Renal pelvis (tissue), 12 donors: ENCODE results near the gene MTRF1. TPM values are rescaled to one million over a fixed set of nuclear protein-coding genes. Genes with fewer than 3 reads are reported as not detected.

Experiments used
- DNase-seq: peaks from one replicate; pipeline ENCODE4 v3.0.0-alpha.2; 2013
- long read RNA-seq, 16 experiments: transcript quantifications; one replicate each; lab custom pipeline, GENCODE V29; 2026
- polyA plus RNA-seq, 3 donors: library from polyadenylated mRNA; unstranded; fragments of 120-200 nt; gene quantifications; one replicate each; pipeline ENCODE4 v1.2.1, GENCODE V29; 2013; ENCODE audit not compliant: insufficient read length in 3 of 3

The MTRF1 gene
- 10 to 100 TPM; 12.9 to 23.8 (median 18.0) TPM for polyA plus RNA-seq
- long read RNA-seq, donor 1, partial matches to known transcripts: 0 of 2 reads
- long read RNA-seq, donor 1, other reads (novel, unspliced or antisense): 0 of 2 reads
- long read RNA-seq, donor 2, partial matches to known transcripts: 0 of 2 reads
- long read RNA-seq, donor 2, other reads (novel, unspliced or antisense): 0 of 2 reads
- long read RNA-seq, donor 3, partial matches to known transcripts: 0 of 2 reads
- long read RNA-seq, donor 3, other reads (novel, unspliced or antisense): 0 of 2 reads
- long read RNA-seq, donor 4, partial matches to known transcripts: 0 of 1 reads
- long read RNA-seq, donor 4, other reads (novel, unspliced or antisense): 0 of 1 reads
- long read RNA-seq, donor 5, partial matches to known transcripts: 0 of 2 reads
- long read RNA-seq, donor 5, other reads (novel, unspliced or antisense): 0 of 2 reads
- long read RNA-seq, donor 6, partial matches to known transcripts: 0 of 2 reads
- long read RNA-seq, donor 6, other reads (novel, unspliced or antisense): 0 of 2 reads
- long read RNA-seq, donor 7, partial matches to known transcripts: 0 of 1 reads
- long read RNA-seq, donor 7, other reads (novel, unspliced or antisense): 0 of 1 reads
- long read RNA-seq, donor 8, partial matches to known transcripts: 0 of 1 reads
- long read RNA-seq, donor 8, other reads (novel, unspliced or antisense): 0 of 1 reads
- long read RNA-seq, donor 9, partial matches to known transcripts: 0 of 2 reads
- long read RNA-seq, donor 9, other reads (novel, unspliced or antisense): 0 of 2 reads
- long read RNA-seq, donor 10, partial matches to known transcripts: 0 of 2 reads
- long read RNA-seq, donor 10, other reads (novel, unspliced or antisense): 0 of 2 reads
- long read RNA-seq, donor 11: 0 reads
- long read RNA-seq, donor 12, partial matches to known transcripts: 8 of 10 reads
- long read RNA-seq, donor 12, other reads (novel, unspliced or antisense): 0 of 10 reads
- long read RNA-seq, donor 13, partial matches to known transcripts: 0 of 1 reads
- long read RNA-seq, donor 13, other reads (novel, unspliced or antisense): 0 of 1 reads
- long read RNA-seq, donor 14: 0 reads
- long read RNA-seq, donor 15, partial matches to known transcripts: 0 of 3 reads
- long read RNA-seq, donor 15, other reads (novel, unspliced or antisense): 0 of 3 reads
- long read RNA-seq, donor 16, partial matches to known transcripts: 0 of 1 reads
- long read RNA-seq, donor 16, other reads (novel, unspliced or antisense): 0 of 1 reads

- peak; percentile 86 for DNase-seq
Measured at GRCh38 chr13:41263261-41263971, at the start of gene MTRF1. Gene MTRF1 (minus strand): TSS chr13:41263576. CDS start chr13:41260907, 2,669 bp downstream.

DNA sequence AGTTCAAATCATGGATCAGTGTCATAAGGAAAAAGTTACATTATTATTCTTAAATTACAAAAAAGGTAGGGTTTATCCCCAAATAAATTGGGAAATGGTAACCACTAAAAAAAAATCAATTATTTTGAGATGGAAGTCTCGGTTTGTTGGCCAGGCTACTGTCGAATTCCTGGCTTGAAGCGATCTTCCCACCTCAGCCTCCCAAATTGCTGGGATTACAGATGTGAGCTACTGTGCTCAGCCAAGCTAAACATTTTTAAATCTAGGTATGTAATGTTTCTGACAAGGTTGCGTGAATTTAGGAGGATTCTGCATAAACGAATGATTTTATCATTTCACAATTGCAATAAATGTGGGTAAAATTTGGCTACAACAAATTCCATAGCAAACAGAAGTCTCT is 49.7 kb upstream of the MTRF1 start:
- no peak for DNase-seq

DNA sequence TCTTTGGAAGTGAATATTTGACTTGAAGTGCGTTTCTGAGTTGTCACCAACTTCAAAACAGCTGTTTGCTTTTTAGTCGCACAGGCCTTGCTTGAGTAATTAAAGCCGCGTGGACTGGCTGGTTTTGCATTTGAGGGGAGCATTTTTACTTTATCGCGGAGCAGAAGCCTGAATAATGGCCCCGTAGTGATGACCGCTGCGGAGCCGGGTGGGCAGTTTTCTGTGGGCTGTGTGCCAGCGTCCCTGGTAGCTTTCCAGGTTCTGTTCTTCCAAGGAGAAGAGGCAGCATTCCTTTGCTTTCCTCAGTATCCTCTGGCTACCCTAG is 48.8 kb upstream of the MTRF1 start:
- DNase-seq: no peak

DNA sequence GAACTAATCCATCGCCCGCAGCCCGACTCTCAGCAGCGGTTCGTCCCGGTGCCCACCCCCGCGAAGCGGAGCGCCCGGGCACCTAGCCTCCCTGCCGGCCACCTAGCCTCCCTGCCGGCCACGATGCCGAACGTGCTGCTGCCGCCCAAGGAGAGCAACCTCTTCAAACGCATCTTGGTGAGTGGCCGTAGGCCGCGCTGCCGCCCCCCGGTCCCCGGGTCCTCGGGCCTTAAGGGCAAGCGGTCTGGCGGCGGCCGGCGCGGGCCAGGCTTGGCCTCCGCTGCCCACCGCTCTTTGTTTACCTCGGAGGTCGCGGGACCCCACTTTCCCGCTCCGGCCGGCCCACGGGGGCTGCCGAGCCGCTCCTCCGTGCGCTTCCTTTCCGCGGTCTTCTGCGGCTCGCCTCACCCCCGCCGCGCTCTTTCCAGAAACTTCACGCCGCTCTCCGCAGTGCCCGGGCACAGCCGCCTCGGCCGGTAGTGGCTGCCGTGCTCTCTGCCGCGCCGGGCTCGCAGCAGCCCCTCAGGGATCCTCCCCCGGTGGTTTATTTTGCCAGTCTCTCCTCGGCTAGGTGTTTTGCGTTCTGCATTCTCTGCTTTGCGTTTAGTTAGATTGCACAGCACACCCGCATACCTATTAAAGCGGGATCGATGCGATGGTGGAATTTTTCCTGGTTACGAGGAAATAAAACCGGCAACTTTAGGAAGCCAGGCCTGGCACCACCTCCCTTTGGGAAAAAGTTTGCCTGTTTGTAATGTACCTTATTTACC is 48.2 kb upstream of the MTRF1 start:
- DNase-seq: peak; percentile 47

GRCh38 chr13:41310963-41311405 is 47.6 kb upstream of the MTRF1 start, which contains the start of gene NAA16:
Gene NAA16 (plus strand): TSS chr13:41311267. CDS start chr13:41311529, 262 bp downstream.
- DNase-seq: peak; percentile 92

DNA sequence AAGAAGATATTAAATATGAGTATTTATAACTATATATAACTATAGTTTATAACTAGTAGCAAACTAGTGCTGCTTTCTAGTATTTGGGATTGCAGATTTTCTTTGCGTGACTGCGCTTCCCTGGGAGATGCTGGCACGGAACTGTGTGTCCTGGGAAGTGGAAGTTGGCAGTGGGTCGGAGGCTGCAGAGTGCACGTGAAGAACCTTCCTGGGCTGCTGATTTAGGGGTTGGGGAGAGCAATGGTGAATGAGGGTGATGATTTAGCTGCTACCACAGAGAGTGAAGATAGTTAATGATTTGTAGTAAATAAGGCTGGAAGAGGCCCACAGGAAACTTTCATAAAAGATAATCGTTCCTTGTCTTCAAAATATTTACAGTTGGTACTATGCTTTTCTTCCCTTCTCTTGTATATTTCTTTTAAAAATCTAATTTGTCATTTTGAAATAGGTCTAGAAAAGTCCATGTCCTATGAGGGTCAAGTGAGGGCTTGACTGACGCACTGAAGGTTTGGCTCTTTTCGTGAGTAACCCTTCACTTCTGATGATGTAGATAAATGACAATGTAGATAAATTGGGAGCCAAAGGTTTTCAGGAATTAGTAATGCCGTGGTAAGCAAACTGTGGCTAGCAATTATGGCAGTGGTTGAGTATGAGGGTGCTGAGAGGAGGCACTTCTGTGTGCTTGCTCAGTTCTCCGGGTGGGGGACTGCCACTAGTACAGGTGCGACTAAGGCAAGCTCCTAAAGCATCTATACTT is 44.7 kb upstream of the MTRF1 start:
- no peak for DNase-seq

DNA sequence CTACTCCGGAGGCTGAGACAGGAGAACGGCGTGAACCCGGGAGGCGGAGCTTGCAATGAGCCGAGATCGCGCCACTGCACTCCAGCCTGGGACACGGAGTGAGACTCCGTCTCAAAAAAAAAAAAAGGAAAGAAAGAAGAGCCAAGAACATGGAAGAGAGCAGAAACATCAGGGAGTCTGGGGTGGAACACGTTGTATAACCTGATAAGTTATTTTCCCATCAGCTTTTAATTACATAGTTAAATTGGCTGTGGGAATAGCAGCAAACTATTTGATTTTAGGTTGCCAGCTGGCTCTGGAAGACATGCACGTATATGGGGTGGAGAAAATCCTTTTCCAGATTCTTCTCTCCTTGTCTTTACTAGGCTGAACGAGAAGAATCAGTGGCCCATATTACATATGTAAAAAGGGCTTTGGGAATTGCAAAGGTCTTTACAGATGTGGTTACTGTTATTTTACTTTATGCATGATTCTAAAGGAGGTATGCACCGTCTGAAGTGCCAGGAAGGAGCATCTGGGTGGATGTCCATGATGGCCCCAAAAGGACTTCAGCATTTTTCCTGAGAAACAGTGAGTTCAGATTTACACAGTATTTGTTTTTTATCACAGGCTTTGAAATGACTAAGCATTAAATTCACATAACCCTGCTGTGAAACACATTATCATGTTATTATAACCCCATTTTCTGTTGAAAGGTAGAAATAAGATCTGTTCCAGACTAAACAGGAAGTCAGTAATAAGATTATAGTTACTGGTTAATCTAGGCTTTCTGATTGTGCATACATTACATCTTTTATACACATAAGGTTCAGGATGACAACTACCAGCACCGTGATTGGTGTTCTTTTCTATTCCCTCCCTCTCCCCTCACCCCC is 43.1 kb upstream of the MTRF1 start:
- DNase-seq: no peak

GRCh38 chr13:41304551-41304950 is 41.2 kb upstream of the MTRF1 start:
- DNase-seq: no peak

- DNase-seq: no peak
Measured at GRCh38 chr13:41302743-41303142, 39.4 kb upstream of the MTRF1 start.

DNA sequence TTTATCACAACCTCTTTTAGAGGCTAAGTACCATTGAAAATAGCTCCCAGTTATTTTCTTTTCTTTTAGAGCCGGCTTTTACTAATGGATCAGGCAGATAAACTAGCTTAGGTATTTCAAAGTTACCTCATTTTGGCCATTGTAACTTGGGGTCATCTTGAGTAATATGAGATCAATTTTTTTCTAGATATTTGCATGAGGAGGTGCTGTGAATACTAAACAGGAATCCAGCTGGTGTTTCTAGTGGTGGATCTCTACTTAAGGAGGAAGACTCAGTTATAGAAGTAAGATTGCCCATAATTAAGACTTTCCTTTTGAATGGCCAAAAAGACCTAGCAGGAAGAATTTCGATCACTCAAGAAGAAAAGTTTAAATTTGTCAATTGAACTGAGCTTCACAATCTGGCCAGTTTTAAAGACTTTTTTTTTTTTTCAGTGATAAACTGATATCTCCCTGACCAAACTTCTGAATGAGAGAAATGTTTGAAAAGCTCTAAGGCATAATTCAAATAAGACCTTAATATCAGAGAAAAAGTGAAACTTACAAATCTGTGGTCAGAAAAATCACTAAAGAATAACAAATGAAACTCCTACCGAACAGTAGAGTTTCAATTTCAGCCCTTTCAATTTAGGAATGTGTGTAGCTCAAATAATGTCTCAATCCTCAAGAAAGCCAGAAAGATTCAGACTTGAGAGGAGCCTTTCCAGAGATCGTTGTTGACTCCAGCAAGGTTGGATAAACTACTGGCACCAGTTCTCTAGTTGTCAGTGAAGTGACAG is 36.1 kb upstream of the MTRF1 start:
- no peak for DNase-seq

DNA sequence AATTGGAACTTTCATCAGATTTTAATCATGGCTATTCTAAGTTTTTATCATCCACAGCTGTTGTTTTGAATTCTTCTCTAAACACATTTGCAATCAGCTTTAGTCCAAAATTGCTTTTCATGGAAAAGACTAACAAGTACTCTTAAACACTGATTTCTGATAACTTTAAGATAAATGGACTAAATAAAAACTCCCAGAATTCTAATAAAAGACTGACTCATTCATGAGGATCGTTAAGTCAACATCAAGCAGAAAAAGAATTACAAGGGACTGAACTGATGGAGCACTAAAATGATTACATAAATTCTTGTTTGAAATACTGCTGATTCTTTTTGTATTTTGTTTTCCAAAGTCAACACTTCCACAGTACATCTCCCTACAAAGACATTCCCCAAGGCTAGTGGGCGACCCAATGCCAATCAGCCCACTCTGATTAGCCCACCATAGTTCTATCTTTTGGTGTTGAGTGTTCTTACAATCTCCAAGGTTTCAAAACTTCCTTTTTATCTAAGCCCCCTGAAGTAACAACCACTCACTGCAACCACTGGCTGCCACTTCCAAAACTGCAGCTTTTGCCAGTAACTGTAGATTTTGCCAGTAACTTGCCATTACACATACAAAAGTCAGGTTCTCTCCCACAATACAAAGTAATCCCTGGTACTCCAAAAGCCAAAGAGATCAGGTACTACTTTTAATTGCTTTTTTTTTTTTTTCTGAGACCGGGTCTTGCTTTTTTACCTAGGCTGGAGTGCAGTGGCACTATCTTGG is 33.7 kb upstream of the MTRF1 start:
- no peak for DNase-seq

DNA sequence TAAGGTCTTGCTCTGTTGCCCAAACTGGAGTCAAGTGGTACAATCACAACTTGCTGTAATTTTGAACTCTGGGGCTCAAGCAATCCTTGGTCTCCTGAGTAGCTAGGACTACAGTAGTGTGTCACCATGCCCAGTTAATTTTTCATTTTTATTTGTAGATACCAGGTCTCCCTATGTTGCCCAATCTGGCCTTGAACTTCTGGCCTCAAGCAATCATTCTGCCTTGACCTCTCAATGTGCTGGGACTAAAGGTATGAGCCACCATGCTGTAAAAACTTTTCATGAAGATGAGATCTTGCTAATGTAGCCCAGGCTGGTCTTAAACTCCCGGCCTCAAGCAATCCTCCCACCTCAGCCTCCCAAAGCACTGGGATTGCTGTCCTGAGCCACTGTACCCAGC is 32.6 kb upstream of the MTRF1 start:
- DNase-seq: no peak

DNA sequence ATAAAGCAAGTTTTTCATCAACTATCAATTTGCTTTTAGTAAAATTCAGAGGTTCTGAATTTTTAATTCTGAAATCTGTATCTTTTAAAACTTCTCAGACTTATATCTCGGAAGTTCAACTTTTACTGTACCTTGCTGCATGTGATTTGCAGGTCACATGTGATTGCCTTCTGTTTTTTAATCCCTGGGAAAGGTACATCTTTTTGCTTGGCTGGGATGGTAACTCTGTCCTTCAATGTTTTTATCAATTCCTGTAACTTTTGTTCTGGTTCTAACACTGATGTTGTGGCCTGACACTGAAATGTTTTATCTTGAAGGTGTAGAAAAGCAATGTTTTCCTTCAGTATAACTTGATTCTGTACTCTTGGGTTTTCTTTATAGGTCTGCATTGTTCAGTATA is 31.5 kb upstream of the MTRF1 start:
- no peak for DNase-seq

DNA sequence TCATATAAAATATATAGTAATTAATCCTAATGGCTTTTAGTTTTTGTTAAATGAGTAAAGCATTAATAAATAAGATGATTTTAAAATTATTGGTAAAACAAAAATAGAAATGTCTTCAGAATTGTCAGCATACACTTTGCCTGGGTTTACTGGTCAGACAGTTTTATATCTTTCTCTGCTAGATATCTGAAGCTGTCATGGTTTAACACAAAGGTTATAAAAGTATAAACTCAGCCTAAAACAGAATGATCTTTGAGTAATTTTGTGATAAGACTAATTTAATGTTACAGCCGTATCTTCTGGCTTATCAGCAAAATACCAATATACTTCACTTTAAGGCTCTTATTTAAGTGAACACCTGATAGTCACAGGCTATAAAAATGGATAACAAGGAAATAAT is 29.9 kb upstream of the MTRF1 start:
- no peak for DNase-seq

GRCh38 chr13:41291246-41291645 is 27.9 kb upstream of the MTRF1 start:
- DNase-seq: no peak

DNA sequence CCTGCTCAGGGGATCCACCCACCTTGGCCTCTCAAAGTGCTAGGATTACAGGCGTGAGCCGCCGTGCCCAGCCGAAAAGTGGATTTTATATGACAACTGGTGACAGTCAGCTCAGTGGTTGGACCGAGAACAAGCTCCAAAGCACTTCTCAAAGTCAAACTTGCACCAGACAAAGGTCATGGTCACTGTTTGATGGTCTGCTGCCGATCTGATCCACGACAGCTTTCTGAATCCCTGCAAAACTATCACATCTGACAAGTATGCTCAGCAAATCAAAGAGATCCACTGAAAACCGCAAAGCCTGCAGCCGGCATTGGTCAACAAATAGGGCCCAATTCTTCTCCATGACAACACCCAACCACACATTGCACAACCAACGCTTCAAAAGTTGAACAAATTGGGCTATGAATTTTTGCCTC is 26.1 kb upstream of the MTRF1 start:
- no peak for DNase-seq

DNA sequence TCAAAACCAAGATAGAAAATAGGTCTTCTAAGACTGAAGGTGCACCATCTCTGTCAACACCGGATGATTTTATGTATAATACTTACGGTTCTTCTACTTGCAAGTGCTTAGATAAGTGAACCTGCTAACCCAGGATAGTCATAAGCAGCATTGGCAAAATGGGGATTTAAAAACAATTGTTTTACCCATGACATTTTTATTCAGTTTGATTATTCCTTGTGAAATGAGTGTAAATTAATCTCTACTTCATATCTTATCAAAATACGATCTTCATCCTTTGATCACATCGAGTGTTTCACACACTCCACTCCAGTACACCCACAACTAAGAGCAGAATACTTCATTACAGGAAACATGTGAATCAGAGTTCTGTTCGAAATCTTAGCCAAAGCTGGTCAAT is 23.0 kb upstream of the MTRF1 start:
- no peak for DNase-seq
